Vagina (tissue), 2 donors: ENCODE data around the gene TTC28.

ENCODE experiments used
- POLR2A ChIP-seq, 2 donors: fragments of 450-650 bp; IDR thresholded peaks; one replicate each; pipeline ENCODE4 v1.6.1; 2017; ENCODE audit warnings: antibody characterized with exemption in 2 of 2, mild to moderate bottlenecking in 2 of 2, moderate library complexity in 2 of 2
- POLR2AphosphoS5 ChIP-seq, 2 donors: sonication (generic); formaldehyde crosslinking; IDR thresholded peaks; one replicate each; pipeline ENCODE4 v1.9.0; 2017; ENCODE audit warnings: antibody characterized with exemption in 2 of 2, mild to moderate bottlenecking in 2 of 2, low read depth in 1 of 2; ENCODE audit not compliant: insufficient read depth in 1 of 2
- TF ChIP-seq, protein P1 (sequence below), 3 experiments: fragments of 450-650 bp in 2 of 3; fragments of 200-600 bp in 1 of 3; sonication (generic) in 1 of 3; IDR thresholded peaks; one replicate each; pipeline ENCODE4 v1.5.1; 2017 to 2019; ENCODE audit warnings: antibody characterized with exemption in 3 of 3, mild to moderate bottlenecking in 2 of 3, moderate library complexity in 2 of 3

DNA sequence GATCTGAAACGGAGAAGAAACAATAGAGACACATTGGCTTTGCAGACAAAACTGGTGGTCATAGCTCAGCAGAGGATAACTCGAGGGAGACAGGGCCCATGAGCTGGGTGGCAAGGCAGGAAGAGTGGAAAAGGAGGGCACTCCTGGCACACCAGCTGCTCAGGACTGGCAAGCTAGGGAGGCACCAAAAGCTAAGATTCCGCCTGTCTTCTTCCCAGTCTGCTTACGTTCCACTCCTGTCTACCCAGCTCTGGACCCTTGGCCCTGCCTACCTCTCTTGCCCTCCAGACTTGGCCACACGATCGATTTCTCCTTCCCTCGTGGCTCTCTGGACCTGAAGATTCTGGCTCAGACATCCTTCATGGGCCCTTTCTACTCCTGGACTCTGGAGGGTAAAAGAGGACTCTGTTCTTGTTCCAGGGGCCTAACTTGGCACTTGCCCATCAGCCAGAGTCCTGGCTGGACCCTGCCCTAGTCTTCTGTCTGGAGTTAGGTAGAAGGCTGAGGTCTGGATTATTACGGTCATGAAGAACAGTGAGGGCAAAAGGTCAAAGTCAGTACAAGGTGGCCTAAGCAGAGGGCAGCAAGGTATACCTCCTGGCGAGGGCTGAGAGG, 645.4 kb downstream of the TTC28 start:
- TF ChIP-seq, protein P1, sequence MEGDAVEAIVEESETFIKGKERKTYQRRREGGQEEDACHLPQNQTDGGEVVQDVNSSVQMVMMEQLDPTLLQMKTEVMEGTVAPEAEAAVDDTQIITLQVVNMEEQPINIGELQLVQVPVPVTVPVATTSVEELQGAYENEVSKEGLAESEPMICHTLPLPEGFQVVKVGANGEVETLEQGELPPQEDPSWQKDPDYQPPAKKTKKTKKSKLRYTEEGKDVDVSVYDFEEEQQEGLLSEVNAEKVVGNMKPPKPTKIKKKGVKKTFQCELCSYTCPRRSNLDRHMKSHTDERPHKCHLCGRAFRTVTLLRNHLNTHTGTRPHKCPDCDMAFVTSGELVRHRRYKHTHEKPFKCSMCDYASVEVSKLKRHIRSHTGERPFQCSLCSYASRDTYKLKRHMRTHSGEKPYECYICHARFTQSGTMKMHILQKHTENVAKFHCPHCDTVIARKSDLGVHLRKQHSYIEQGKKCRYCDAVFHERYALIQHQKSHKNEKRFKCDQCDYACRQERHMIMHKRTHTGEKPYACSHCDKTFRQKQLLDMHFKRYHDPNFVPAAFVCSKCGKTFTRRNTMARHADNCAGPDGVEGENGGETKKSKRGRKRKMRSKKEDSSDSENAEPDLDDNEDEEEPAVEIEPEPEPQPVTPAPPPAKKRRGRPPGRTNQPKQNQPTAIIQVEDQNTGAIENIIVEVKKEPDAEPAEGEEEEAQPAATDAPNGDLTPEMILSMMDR (IDR thresholded peaks at IDR 0.05): no peak
- no peak for TF ChIP-seq POLR2A (IDR thresholded peaks at IDR 0.05)
- TF ChIP-seq POLR2AphosphoS5 (IDR thresholded peaks at IDR 0.05; ENCODE audit: insufficient read depth in 1 of 2, low read depth in 1 of 2): no peak
